Liver (tissue), 3 donors: Measurements from ENCODE around the gene MICU2.

Source experiments
- EGR1 ChIP-seq, 2 donors: IDR thresholded peaks; 2 replicates each; pipeline ENCODE4 v1.6.1; 2016 to 2018; ENCODE audit warnings: antibody characterized with exemption in 2 of 2, low read depth in 2 of 2
- GABPA ChIP-seq, 2 donors: IDR thresholded peaks in 1 of 2; conservative IDR thresholded peaks in 1 of 2; 2 replicates each; pipeline ENCODE4 v1.6.1; 2016; ENCODE audit warnings: antibody characterized with exemption in 2 of 2, mild to moderate bottlenecking in 1 of 2, moderate library complexity in 1 of 2
- RAD21 ChIP-seq, 2 donors: IDR thresholded peaks; 2 replicates each; pipeline ENCODE4 v1.6.1; 2016; ENCODE audit warnings: antibody characterized with exemption in 2 of 2, mild to moderate bottlenecking in 2 of 2
- RXRA ChIP-seq, 2 donors: IDR thresholded peaks; 2 replicates each; pipeline ENCODE4 v1.6.1; 2017 to 2018; ENCODE audit warnings: antibody characterized with exemption in 2 of 2, mild to moderate bottlenecking in 1 of 2
- SP1 ChIP-seq: IDR thresholded peaks from 2 replicates; pipeline ENCODE4 v1.6.1; 2018; ENCODE audit warnings: antibody characterized with exemption, mild to moderate bottlenecking
- TAF1 ChIP-seq: conservative IDR thresholded peaks from 2 replicates; pipeline ENCODE4 v1.6.1; 2016; ENCODE audit warnings: antibody characterized with exemption, mild to moderate bottlenecking
- YY1 ChIP-seq: IDR thresholded peaks from 2 replicates; pipeline ENCODE4 v1.6.1; 2016; ENCODE audit warnings: antibody characterized with exemption, mild to moderate bottlenecking
- TF ChIP-seq, protein P1 (sequence below): fragments of 150-350 bp; IDR thresholded peaks from 2 replicates; pipeline ENCODE4 v1.5.1; 2017; ENCODE audit warnings: improper control_type of control experiment, low read depth, low read length; ENCODE audit not compliant: missing input control
- TF ChIP-seq, protein P2 (sequence below): IDR thresholded peaks from 2 replicates; pipeline ENCODE4 v1.6.1; 2016; ENCODE audit warnings: antibody characterized with exemption, mild to moderate bottlenecking
- TF ChIP-seq, protein P3 (sequence below): IDR thresholded peaks from 2 replicates; pipeline ENCODE4 v1.6.1; 2016; ENCODE audit warnings: antibody characterized with exemption
- donor health status: healthy.
- donor health status: healthy.

DNA sequence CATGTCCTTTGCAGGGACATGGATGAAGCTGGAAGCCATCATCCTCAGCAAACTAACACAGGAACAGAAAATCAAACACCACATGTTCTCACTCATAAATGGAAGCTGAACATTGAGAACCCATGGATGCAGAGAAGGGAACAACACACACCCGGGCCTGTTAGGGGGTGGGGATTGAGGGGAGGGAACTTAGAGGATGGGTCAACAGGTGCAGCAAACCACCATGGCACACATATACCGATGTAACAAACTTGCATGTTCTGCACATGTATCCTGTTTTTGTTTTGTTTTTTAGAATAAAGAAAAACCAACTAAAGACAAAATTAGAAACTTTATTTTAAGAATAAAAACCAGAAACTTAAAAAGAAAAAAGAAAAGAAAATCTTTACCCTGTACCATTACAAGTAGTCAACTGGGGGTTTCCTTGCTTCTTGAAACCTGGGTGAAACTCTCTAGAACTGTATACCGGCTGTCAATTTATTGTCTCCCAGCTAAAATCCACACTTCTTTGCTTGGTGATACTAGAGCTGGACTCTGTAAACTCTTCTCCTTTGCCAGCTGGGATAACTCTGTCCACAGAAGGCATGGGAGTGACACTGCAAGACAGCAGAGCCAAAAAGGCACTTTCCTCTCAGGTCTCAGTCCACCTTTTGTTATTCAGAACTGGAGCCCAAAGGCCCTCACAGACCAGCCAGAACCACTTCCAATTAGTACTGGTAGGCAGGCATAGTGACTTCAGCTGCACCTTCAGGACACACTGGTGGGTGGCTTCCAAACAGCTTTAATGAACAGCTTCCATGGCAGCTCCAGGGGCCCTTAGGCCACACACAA is 9.0 kb downstream of the MICU2 start:
- TF ChIP-seq GABPA (IDR thresholded peaks at IDR 0.05 in 1 of 2, conservative IDR thresholded peaks at IDR 0.05 in 1 of 2) (no peak), EGR1 (IDR thresholded peaks at IDR 0.05; ENCODE audit: low read depth in 2 of 2) (no peak), RAD21 (IDR thresholded peaks at IDR 0.05) (no peak), SP1 (no peak), RXRA (IDR thresholded peaks at IDR 0.05) (no peak), TAF1 (no peak), YY1 (no peak)
- TF ChIP-seq, protein P1, sequence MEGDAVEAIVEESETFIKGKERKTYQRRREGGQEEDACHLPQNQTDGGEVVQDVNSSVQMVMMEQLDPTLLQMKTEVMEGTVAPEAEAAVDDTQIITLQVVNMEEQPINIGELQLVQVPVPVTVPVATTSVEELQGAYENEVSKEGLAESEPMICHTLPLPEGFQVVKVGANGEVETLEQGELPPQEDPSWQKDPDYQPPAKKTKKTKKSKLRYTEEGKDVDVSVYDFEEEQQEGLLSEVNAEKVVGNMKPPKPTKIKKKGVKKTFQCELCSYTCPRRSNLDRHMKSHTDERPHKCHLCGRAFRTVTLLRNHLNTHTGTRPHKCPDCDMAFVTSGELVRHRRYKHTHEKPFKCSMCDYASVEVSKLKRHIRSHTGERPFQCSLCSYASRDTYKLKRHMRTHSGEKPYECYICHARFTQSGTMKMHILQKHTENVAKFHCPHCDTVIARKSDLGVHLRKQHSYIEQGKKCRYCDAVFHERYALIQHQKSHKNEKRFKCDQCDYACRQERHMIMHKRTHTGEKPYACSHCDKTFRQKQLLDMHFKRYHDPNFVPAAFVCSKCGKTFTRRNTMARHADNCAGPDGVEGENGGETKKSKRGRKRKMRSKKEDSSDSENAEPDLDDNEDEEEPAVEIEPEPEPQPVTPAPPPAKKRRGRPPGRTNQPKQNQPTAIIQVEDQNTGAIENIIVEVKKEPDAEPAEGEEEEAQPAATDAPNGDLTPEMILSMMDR: no peak
- TF ChIP-seq, protein P2, sequence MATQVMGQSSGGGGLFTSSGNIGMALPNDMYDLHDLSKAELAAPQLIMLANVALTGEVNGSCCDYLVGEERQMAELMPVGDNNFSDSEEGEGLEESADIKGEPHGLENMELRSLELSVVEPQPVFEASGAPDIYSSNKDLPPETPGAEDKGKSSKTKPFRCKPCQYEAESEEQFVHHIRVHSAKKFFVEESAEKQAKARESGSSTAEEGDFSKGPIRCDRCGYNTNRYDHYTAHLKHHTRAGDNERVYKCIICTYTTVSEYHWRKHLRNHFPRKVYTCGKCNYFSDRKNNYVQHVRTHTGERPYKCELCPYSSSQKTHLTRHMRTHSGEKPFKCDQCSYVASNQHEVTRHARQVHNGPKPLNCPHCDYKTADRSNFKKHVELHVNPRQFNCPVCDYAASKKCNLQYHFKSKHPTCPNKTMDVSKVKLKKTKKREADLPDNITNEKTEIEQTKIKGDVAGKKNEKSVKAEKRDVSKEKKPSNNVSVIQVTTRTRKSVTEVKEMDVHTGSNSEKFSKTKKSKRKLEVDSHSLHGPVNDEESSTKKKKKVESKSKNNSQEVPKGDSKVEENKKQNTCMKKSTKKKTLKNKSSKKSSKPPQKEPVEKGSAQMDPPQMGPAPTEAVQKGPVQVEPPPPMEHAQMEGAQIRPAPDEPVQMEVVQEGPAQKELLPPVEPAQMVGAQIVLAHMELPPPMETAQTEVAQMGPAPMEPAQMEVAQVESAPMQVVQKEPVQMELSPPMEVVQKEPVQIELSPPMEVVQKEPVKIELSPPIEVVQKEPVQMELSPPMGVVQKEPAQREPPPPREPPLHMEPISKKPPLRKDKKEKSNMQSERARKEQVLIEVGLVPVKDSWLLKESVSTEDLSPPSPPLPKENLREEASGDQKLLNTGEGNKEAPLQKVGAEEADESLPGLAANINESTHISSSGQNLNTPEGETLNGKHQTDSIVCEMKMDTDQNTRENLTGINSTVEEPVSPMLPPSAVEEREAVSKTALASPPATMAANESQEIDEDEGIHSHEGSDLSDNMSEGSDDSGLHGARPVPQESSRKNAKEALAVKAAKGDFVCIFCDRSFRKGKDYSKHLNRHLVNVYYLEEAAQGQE: no peak
- TF ChIP-seq, protein P3, sequence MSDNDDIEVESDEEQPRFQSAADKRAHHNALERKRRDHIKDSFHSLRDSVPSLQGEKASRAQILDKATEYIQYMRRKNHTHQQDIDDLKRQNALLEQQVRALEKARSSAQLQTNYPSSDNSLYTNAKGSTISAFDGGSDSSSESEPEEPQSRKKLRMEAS: no peak
